DND-41 (cell line): ENCODE results near the gene MEG3.

Source experiments
- CTCF ChIP-seq: IDR thresholded peaks from 2 replicates; pipeline ENCODE4 v1.5.1; 2012; ENCODE audit warnings: borderline replicate concordance, low read length, moderate library complexity, mild to moderate bottlenecking; ENCODE audit not compliant: poor library complexity, severe bottlenecking; ENCODE audit errors: extremely low read depth
- EZH2 ChIP-seq: IDR thresholded peaks from 3 replicates; pipeline ENCODE4 v1.6.1; 2012; ENCODE audit warnings: borderline replicate concordance, low read depth, mild to moderate bottlenecking, moderate library complexity, low read length, inconsistent platforms; ENCODE audit not compliant: severe bottlenecking

- TF ChIP-seq CTCF (peak; percentile 38), EZH2 (no peak)
These were observed 76.6 kb downstream of the MEG3 start for GRCh38 chr14:100902295-100903133.
